HG03442 (cell line): ENCODE data around the gene TTC9B.
"Not testable (repeated sequence)": the region's sequence is repeated elsewhere in the genome, so short reads cannot be mapped to it uniquely, and the experiment has no call there.

ENCODE experiments used
- ATAC-seq: cut with Tn5 transposase; IDR thresholded peaks from one replicate; pipeline ENCODE4 v1.9.1; 2021; ENCODE audit warnings: mild to moderate bottlenecking, moderate library complexity; ENCODE audit not compliant: unreplicated experiment

Gene TTC9B

GRCh38 chr19:40233811-40234389, 15.7 kb upstream of the TTC9B start:
- ATAC-seq = no peak

GRCh38 chr19:40232949-40233810, 15.0 kb upstream of the TTC9B start:
- no peak for ATAC-seq

GRCh38 chr19:40232479-40232878, 14.3 kb upstream of the TTC9B start:
- no peak for ATAC-seq

DNA sequence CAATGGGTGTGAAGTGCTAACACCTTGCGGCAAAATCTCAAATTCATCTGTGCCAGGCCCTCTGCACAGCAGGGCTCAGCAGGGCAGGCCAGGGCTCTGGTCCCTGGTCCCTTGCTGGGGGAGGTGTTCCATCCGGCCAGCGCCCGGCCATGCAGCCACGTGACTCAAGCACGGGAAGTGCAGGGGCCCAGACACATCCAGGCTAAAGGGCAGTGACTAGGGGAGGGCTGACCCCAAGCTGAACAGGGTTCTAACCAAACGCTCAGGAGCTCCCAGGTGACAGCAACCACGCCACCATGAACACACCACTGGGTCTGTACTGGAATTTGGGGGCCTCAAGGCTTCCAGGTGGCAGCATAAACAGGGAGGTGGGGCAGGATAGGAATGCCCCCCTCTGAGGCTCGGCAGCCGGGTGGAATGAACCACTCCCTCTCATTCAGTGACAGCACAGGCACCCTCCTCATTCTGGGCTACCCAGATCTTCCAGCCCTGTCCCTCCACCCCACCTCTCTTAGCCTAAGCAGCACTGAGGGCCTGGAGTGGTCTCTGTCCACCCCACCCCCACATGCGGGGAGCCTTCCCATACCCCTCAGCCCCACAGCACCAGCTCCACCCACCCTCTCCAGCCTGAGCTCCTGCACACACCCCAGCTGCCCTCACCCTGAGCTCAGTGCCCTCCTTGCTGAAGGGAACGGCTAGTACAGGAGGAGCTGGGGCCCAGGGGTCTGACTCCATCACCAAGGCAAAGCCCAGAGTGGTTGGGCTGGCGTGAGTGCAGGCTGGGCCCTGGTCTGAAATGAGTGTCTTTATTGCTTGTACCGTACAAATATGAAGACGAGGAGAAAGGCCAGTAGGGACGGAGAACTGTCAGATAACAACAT, 13.6 kb upstream of the TTC9B start:
- ATAC-seq = no peak

DNA sequence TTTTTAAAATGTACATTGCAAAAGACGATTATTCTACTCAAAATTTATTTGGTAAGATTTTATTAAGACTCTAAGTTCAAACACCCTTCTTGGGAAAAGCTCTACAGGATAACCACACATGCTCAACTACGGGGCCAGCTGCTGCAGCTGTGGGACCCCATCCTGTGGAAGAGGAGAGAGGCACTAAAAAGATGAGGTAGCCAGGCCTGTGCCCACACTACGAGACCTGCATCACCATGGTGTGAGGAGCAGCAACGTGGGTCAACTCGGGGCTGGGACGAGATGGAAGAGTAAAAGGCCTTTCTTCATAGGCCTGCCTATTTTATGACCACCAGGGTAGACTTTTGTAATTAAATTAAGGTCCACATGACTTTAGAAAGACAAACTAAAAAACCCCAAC, 12.9 kb upstream of the TTC9B start:
- no peak for ATAC-seq

GRCh38 chr19:40229926-40230417, 11.8 kb upstream of the TTC9B start:
- ATAC-seq = no peak

GRCh38 chr19:40229484-40229883, 11.3 kb upstream of the TTC9B start:
- no peak for ATAC-seq

- ATAC-seq = no peak
Measured at GRCh38 chr19:40228863-40229262, 10.7 kb upstream of the TTC9B start.

- no peak for ATAC-seq
Measured at GRCh38 chr19:40228346-40228745, 10.2 kb upstream of the TTC9B start.

GRCh38 chr19:40225440-40226305, 7.5 kb upstream of the TTC9B start:
- ATAC-seq = no peak

- no peak for ATAC-seq
Measured at GRCh38 chr19:40224342-40225150, 6.4 kb upstream of the TTC9B start.

DNA sequence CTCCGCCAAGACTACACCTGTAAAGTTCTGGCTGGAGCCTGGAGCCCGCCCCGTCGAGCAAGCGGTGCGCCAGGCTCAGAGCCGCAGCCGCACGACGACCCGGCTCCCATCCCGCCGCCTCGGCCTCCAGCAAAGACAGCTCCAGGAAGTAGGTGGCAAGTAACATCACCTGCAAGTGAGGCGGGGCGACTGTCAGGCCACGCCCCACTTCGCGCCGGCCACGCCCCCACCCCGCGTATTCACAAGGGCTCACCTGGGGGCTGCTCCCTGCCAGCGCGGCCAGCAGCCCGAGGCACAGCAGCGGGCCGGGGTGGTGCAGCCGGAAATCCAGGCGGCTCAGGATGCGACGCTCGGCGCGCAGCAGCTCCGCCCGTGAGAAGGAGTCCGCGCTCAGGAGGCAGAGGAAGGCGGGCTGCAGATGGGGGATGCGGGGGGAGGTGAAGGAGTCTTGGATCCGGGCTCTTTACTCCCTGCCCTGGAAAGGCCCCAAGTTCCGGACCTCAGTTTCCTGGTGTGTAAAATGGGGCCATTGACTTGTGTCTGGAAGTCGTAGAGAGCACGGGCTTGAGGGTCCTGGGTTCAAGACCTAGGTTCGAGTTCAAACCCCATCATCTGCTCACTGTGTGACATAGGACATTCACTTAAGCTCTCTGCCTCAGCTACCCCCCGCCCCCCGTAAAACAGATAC, 5.1 kb upstream of the TTC9B start:
- ATAC-seq = no peak

DNA sequence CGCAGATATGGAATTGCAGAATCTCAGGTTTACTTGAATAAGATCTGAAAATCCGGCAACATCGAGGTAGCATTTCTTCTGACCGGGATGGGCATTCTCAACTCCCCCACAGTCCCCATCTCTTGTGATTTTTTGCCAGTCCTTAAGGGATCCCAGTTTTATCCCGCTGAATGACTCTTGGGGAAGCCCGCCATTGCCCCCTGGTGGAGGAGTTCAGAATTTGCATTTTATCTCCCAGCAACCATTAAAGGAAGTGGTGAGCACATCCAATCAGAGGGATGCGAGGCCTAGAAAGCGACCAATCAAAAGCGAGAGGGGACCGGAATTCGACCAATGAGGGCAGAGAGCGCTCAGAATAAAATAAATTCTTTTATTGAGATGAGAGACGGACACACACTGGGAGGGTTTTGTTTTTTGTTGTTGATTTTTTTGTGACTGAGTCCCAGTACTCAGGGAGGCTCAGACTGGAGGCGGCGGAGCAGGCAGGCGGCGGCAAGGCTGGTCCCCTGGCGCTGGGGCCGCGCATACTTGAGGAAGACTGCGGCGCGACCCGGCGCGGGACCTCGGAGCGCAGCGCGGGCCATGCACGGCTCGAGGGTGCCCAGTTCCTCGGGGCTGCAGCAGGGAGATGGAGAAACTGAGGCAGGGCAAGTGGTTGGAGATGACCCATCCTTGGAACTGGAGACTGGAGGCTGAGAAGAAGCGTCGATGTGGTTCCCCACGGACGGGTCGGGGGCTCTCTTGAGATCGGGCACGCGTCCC, 3.9 kb upstream of the TTC9B start:
- ATAC-seq = no peak

GRCh38 chr19:40220674-40221073, 2.5 kb upstream of the TTC9B start:
- no peak for ATAC-seq

DNA sequence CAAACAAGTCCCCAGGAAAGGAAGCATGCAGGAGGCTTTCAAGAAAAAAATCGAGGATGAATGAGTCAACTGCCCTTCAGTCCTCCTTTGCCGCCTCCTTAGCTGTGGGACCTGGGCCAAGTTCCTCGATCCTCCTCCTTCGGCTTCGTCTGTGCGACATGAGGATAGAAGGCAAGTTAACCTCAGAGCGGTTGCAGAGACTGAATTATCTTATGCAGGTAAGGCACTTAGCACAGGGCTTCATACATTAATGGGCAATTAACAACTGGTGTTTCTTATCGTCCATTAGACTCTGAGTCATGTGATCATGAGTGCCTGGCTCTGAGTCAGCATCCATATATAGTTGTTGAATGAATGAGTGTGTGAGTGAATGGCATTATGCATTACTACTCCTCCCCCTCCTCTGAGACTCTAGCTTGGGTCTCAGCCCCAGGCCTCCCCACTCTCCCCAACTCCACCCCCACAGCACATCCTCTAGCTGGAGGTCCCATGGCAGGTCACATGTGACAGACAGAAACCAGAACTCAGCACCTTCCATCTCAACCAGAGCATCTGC, 1.6 kb upstream of the TTC9B start:
- ATAC-seq = no peak

- ATAC-seq = not testable (repeated sequence)
Measured at GRCh38 chr19:40219029-40219428, 845 bp upstream of the TTC9B start.

- no peak for ATAC-seq
Measured at GRCh38 chr19:40217027-40217810, 965 bp downstream of the TTC9B start.

DNA sequence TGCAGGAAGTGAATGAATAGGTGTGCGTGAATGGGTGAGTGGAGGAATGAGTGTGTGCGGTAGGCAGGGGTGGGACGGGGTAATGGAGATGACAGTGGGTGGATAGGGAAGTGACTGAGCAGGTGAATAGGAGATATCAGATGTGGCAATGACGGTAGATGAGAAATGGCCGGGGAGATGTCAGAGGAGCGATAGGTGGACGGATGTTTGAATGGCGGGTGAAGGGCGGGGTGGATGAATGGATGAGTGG, 1.5 kb downstream of the TTC9B start:
- ATAC-seq = no peak
